Right ventricle myocardium superior (tissue), 1 donor: ENCODE measurements around the gene NDE1. TPM values are rescaled to one million over a fixed set of nuclear protein-coding genes. Genes with fewer than 3 reads are reported as not detected.
"Not testable (repeated sequence)": the region's sequence is repeated elsewhere in the genome, so short reads cannot be mapped to it uniquely, and the experiment has no call there.

Experiments
- ATAC-seq: fragments of 200-7000 bp; cut with Tn5 transposase; one replicate; pipeline ENCODE4 v1.9.1; 2020; ENCODE audit warnings: mild to moderate bottlenecking; ENCODE audit not compliant: poor library complexity
- DNase-seq: peaks from one replicate; pipeline ENCODE4 v3.0.0-alpha.2; 2020
- intact Hi-C: fragments of 100-400 bp; cut with DNase I; formaldehyde crosslinking; loops from one replicate; pipeline ENCODE4 v1.11.2; 2022
- total RNA-seq: library from RNA; stranded (reverse); fragmentation: NEBNext Ultra II Directional; extraction: Animal tissue kit (Norgen Biotek cat#: 25700); gene quantifications from one replicate; pipeline ENCODE4 v1.2.1, GENCODE V29; 2021
- donor health status: DM: no; HTN: yes; CAD: no; lungs with severe emphysema.

Gene NDE1
- total RNA-seq, 1 donor from 2014 or later: 12.6 TPM

DNA sequence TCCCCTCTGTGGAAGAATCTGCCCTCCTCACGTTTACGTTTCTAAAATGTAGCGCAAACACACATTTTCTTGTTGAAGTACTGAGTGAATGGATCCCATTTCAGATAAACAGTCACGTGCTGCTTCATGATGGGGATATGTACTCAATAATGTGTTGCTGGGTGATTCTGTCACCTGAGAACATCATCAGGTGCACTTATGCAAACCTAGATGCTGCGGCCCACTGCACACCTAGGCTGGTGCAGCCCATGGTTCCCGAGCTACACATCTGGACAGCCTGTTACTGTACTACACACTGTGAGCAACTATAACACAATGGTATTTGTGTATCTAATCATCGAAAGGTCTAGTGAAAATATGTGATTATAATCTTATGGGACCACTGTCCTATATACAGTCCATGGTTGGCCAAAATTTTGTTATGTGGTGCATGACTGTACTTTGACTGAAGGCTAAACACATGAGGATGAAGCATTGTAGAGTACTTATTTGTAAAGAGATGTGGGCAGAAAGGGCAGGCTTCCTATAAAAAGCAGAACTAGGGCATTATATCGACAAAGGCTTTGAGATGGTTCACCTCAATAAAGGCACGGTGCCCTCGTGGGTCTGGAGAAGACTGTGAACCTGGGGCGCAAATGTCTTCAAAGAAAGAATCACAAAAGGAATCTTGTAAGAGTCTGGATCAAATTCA, 33.4 kb upstream of the NDE1 start:
- intact Hi-C loops: no loop called here
- ATAC-seq (no peak), DNase-seq (no peak)

DNA sequence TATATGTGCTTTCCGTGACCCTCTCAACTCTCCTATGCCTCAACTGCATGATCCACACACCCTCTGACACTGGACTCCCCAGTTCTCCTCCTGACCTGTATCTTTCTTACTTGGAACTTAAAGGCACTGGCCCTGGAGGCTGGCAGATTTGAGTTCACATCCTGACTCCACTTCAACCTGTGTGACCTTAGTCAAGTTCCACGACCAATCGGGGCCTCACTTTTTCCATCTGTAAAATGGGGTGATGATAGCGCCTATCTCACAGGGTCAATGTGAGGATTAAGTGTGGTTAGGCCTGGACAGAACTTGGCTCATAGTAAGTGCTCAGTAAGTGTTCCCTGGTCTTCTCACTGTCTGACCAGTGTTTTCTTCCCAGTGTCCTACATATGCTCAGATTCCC, 32.1 kb upstream of the NDE1 start:
- intact Hi-C loops: no loop called here
- ATAC-seq: no peak
- no peak for DNase-seq

DNA sequence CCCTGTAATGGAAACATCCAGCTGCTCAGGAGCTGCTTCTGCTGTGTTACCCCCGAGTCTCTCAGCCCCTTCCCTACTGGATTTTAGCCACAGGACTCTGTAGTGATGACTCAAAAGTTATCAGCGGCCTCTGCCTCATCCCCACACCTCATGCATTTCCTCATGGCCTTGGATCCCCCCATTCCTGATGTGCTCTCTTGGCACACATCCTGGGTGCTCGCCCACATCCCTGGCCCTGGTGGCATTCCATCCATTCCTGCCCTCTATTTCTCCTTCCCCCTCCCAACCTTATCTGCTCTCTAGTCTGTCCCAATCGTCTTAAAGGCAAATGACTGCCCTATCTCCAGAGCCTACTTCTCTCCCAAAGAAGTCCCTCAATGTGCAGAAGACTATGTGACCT, 31.7 kb upstream of the NDE1 start:
- intact Hi-C loops: no loop called here
- ATAC-seq (no peak), DNase-seq (no peak)

DNA sequence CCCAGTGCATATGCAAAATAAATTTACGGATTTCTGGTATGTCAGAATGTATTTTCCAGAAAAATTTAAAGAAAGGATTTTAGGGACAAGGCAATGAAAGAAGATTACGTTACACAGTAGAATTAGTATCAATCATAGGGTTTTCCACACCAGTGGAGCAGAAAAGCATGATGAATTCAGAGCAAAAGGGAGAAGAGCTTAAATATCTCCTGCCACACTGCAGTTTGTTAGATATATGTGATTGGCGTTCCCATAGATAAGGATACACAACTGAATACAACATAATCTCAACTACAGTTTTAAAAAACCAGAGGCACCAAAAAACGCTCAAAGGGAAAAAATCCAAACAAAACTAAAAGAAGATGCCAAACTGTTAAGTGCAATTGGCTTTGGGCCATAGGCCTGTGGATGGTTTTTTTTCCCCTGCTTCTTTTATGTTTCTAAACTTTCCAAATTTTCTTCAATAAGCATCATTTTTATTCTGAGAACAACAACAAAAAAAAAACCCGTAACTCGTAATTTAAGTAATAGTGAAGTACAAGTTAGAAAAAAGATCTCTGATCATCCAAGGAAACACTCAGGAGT, 29.3 kb upstream of the NDE1 start:
- intact Hi-C loops: no loop called here
- DNase-seq: no peak
- no peak for ATAC-seq

DNA sequence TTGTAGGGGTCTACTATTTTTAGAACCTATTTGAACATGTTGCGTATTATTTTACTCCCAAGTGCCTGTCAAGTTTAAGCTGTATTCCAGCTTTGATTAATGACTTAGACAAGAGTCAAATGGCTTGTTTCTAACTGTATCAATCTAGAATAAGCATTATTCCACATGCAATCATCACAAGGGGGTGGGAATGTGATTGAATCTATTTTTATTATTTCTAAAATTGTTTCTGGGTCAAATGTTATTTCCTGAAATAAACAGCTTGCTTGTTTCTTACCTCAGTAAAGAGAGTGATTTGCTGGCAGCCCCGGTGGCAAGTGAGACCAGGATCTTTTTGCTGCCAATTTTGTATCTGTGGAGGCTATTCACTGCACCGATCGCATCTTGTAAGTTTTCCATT, 28.6 kb upstream of the NDE1 start:
- no peak for DNase-seq
- intact Hi-C loops: no loop called here
- peak; percentile 62 for ATAC-seq

DNA sequence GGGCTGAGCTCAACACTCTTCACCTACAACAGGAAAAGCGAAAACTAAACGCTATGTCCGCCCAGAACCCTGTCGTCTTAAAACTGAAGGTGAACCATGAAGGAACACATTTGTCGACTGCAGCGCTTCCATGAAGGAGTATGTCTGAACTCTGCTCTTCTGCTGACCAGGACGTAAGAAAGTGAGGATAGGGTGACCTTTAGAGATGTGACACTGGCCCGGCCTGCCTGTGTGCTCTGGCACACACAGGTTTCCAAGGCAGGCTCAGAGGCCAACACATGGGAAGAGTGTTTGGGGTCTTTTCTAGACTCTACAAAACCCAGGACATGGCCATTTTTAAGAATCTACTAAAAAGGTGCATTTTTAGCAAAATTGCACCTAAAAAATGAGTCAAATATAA, 28.2 kb upstream of the NDE1 start:
- peak; percentile 72 for ATAC-seq
- intact Hi-C loops: no loop called here
- DNase-seq: no peak

DNA sequence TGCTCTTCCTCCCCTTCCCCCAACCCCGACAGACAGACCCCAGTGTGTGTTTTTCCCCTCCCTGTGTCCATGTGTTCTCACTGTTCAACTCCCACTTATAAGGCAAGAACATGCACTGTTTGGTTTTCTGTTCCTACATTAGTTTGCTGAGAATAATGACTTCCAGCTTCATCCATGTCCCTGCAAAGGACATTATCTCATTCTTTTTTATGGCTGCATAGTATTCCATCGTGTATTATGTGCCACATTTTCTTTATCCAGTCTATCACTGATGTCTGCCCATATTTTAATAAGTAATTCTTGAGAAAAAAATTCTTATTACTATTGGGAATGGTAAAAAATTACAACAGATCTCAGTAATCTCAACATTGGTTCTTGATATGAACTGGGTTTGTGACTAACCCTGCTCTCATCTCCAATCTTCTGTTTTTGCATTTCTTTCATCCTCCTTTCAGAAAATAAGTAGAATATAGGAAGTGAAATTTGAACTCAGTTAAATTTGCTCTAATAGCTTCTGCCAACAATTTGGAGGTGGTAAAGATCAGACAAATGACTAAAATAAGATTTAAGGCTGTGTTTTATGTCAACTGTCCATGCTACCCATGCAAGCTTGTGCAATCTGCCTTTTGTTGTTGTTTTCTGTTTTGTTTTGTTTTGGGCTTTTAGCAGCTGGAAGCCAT, 18.2 kb upstream of the NDE1 start:
- ATAC-seq: no peak
- no peak for DNase-seq
- intact Hi-C loops: no loop called here

DNA sequence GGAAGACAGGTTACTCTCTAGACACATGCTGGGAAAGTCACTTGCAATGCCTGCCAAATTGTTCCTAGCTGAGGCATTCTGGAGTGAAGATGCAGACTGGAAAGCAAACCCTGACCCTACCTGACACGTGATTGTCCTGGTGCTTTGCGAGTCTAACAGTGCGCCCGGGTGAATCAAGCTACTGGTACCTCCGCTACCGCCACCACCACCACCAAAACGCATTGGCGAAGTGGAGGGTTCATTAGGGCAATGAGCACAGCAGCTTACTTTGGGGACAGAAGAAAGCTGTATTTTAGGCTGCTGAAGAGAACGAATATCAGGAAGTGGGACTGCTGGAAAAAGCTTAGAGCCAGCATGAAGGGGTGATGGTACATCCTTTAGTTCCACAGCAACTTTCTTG, 14.1 kb upstream of the NDE1 start:
- DNase-seq: no peak
- intact Hi-C loops: no loop called here
- no peak for ATAC-seq

DNA sequence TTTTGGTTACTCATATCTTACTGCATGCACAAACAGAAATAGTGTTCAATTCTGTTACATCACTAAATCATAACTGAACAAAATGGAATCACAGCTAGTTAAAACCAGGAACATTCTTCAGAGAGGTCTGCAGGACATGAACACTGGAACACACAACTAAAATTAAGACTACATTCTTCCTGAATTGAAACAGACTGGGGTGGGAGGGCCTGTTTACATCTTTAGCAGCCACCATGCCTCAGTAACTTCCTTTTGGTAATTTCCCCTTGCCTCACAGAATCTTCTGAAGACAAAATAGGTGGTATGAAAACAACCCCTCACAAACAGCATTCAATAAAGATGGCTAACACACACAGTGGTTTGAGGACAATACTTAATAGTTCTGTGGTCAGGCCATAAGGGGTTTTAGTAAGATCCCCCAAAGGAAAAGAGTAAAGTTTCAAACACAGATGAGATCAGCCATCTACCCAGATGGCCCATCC, 13.6 kb upstream of the NDE1 start:
- no peak for ATAC-seq
- intact Hi-C loops: no loop called here

DNA sequence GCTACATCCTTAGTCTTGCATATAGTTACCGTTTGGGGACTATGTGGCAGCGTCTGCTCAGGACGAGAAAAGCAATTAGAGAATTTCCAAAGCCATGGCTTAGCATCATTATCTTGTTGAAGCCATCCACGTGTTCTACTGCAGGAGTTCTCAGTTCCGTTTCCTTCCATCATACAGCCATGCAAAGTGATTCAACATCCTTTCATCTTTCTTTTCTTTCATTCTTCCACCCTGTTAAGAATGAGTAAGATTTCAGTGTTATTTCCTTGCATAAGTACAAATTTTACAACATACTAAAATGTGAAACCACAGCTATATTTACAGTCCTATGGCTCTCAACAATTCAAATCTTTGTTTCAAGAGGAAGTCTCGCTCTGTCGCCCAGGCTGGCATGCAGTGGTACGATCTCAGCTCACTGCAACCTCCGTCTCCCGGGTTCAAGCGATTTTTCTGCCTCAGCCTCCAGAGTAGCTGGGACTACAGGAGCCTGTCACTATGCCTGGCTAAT, 10.9 kb upstream of the NDE1 start:
- intact Hi-C loops: no loop called here
- ATAC-seq: no peak
- no peak for DNase-seq

More for the DNA sequence above, 13.6 kb upstream of the NDE1 start:
- DNase-seq: no peak

DNA sequence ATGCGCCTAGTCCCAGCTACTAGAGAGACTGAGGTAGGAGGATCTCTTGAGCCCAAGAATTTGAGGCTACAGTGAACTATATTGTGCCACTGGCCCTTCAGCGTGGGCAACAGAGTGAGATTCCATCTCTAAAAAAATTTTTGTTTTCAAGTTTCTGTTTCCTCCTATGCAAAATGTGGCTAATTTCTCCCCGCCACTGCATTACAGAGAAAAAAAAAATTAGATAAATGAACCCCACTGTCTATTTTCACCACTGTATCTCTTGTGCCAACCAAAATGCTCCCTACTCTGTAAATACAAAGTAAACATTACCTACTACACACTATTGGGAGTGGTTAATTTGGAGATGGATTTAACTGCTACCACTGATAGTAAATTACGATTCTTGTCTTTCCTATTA, 9.1 kb upstream of the NDE1 start:
- intact Hi-C loops: no loop called here
- no peak for ATAC-seq
- no peak for DNase-seq

DNA sequence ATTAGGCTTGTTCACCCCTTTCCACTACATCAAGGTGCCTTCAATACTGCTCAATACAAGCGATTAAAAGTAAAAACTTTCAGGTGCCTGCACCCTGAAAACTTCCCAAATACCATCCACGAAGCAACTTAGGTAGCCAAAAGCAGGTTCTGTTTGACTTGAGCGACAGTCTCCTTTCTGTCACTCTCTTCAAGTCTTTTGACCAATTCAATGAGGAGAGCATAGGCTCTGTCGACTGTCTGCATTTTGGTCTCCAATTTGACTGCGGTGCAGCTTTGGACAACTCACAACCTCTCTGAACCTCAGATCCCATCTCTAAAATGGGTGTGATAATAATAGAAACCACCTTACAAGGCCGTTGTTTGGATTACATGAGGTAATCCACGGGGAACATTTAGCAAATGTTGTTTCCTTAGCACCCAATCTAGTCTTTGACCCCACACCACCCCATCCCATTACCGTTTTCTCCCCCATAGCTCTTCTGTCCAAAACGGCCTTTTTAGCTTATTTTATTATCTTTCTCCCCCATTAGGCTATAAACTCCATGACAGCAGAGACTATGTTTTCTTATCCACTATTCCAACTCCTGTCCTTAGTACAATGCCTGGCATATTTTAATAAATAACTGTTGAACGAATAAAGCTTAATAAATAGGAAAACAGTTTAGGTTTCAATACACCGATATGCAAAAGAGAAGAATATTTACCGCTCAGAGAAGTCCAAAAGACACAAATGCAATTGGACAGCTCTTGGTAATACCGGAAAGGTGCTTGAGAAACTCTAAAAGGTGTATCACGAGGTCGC, 8.1 kb upstream of the NDE1 start:
- intact Hi-C loops: no loop called here
- ATAC-seq: no peak
- DNase-seq: no peak

DNA sequence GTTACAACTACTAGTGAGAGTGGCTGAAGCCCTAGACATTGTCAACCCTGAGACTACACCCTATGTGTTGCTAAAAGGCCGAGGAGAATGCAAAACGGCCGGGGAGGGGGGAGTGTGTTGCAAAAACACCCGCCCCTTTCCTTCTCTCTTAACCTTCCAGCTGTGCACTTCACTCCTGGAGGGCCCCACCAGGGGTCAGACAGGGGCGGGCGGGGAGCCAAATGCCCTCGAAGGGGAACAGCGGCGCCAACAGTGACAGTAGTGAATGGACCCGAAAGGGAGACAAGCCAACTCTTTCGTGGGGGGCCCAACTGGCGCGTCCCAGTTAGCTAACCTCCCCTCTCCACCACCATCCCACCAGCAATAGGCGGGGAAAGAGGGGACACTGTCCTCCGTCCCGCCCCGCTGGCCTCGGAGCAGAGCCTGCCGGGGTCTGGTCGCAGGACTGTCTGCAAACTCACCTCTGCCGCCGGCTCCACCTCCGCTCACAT, 7.4 kb upstream of the NDE1 start:
- DNase-seq (peak; percentile 75), ATAC-seq (peak; percentile 55)
- intact Hi-C loops: no loop called here

DNA sequence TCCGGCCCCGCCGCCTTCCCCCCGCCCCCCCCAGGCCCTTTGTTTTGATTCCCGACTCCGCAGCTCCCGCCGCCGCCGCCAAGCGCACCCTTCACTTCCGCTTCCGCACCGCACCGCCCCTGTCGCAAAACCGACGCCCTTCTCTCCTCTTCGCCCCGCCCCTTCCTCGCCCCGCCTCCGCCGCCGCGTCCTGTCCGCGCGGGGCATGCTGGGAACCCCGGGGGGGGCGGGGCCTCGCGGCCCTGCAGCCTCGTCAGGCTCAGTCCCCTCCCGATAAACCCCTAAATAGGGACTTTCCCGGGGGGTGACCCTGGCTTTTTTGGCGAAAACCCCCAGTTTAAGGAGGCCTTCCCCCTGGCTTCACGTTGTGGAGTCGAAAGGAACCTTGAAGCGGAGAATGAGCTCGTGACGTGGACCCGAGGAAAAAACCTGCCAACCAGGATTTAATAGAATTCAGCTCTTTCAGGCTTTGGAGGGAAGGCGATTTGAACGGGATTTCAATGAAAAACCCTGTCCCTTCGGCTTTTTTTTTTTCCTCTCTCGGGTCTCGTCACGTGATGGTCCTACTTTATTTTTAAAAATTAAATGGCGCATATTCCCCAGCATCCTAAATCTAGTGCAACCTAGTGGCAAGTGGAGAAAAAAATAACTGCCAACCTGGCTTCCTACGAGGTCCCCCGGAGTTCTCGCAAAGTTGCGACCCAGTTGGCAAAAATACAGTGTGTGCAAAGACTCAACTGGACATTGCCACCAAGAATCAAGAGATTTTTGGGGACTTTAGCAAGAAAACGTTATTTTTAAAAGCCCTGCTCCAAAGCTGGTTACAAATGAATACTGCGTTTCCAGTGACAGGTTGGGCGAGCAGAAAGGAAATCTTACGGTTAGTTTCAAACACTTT, 6.7 kb upstream of the NDE1 start, which contains the start of gene MARF1:
MARF1 (minus strand) TSS at position 107 of the 898 bp plus-strand sequence. CDS start 3,921 bp downstream, outside the sequence.
- ATAC-seq (peak; percentile 99), DNase-seq (peak; percentile 99)
- intact Hi-C loops: no loop called here

DNA sequence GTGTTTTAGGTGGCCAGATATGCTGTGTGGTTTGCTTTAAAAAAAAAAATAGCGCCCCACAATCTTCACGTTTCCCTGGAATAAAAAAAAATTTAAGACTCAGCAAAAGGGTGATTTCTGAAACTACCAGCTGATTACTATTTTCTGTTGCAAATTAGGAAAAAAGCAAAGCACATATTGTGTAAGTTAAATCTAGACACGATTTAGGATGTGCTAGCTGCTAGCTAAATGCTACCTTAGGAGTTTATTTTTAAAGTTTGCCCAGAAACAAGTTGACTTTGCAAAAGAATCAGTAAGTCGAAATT, 6.1 kb upstream of the NDE1 start:
- ATAC-seq (no peak), DNase-seq (no peak)
- intact Hi-C loops: no loop called here

DNA sequence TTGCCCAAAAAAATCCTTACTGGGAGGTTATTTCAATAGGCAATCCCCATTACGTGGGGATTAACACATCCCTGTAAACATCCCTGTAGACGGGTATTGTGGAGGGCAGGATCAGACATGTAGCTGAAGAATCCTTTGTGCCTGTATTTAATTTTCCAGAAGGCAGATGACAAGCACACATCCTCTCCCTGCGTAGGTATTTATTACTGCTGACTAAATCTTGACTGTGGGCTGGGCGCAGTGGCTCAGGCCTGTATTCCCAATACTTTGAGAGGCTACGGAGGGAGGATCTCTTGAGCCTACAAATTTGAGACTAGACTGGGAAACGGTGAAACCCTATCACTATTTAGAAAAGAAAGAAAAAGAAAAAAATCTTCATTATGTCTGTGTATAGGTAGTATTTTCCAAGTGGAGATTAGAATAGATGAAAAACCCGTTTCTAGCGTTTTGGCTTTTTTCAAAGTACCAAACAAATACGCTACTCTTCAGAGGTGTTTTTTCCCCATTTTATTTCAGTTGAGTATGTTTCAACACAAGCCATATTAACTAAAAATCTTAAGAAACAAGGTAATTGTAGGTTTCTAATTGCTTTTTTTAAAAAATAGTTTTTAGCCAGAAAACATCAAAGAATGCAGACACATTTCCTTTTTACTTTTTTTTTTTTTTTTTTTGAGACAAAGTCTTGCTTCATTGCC, 5.6 kb upstream of the NDE1 start:
- ATAC-seq (no peak), DNase-seq (no peak)
- intact Hi-C loops: no loop called here

DNA sequence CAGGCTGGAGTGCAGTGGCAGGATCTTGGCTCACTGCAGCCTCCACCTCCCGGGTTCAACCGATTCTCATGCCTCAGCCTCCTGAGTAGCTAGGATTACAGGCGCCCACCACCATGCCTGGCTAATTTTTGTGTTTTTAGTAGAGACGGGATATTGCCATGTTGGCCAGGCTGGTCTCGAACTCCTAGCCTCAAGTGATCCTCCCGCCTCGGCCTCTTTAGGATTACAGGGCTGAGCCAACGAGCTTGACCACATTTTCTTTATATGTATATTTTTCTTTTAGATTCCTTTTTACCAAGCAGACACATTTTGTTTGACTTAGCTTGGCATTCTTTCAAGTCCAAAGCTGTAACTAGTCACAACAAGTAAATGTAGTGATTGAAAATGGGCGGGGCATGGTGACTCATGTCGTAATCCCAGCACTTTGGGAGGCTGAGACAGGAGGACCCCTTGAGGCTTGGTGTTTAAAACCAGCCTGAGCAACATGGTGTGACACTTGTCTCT, 5.0 kb upstream of the NDE1 start:
- ATAC-seq, DNase-seq, intact Hi-C loops: not testable (repeated sequence)
